NCI-H2171 treated with DMSO at 0.1 percent for 48 hours (cell line): Measurements from ENCODE around the gene LUC7L2.
"Not testable (repeated sequence)": the region's sequence is repeated elsewhere in the genome, so short reads cannot be mapped to it uniquely, and the experiment has no call there.

Source experiments
- DNase-seq: peaks from one replicate; lab custom pipeline; 2025; lab: John Stamatoyannopoulos, UW

Gene LUC7L2

GRCh38 chr7:139355320-139355719 is 4.4 kb upstream of the LUC7L2 start:
- DNase-seq = no peak

- DNase-seq = not testable (repeated sequence)
These were observed 1.8 kb upstream of the LUC7L2 start for GRCh38 chr7:139357729-139358506.

GRCh38 chr7:139358541-139359365 is 941 bp upstream of the LUC7L2 start:
- peak; percentile 4 for DNase-seq

GRCh38 chr7:139360210-139360947 is 685 bp downstream of the LUC7L2 start:
- peak; percentile 98 for DNase-seq

- DNase-seq = no peak
These were observed 1.2 kb downstream of the LUC7L2 start for GRCh38 chr7:139360948-139361307.

GRCh38 chr7:139361523-139361922 is 1.8 kb downstream of the LUC7L2 start:
- DNase-seq = no peak

GRCh38 chr7:139362302-139362701 is 2.6 kb downstream of the LUC7L2 start:
- peak; percentile 19 for DNase-seq

GRCh38 chr7:139362981-139363380 is 3.3 kb downstream of the LUC7L2 start:
- DNase-seq = no peak

- no peak for DNase-seq
These were observed 5.6 kb downstream of the LUC7L2 start for GRCh38 chr7:139365336-139365735.

- DNase-seq = no peak
These were observed 6.7 kb downstream of the LUC7L2 start for GRCh38 chr7:139366400-139366799.

- DNase-seq = no peak
These were observed 7.9 kb downstream of the LUC7L2 start for GRCh38 chr7:139367438-139368155.

GRCh38 chr7:139370301-139370942 is 10.7 kb downstream of the LUC7L2 start:
- no peak for DNase-seq

GRCh38 chr7:139370943-139371313 is 11.2 kb downstream of the LUC7L2 start:
- DNase-seq = no peak

- DNase-seq = no peak
These were observed 14.6 kb downstream of the LUC7L2 start for GRCh38 chr7:139374246-139374645.

GRCh38 chr7:139382439-139382838 is 22.7 kb downstream of the LUC7L2 start:
- no peak for DNase-seq

- DNase-seq = no peak
These were observed 24.9 kb downstream of the LUC7L2 start for GRCh38 chr7:139384611-139385010.

GRCh38 chr7:139387594-139387993 is 27.9 kb downstream of the LUC7L2 start:
- no peak for DNase-seq

- DNase-seq = no peak
These were observed 29.4 kb downstream of the LUC7L2 start for GRCh38 chr7:139389091-139389490.

GRCh38 chr7:139389774-139390173 is 30.1 kb downstream of the LUC7L2 start:
- DNase-seq = no peak

GRCh38 chr7:139393621-139394211 is 34.0 kb downstream of the LUC7L2 start:
- no peak for DNase-seq

- no peak for DNase-seq
These were observed 34.8 kb downstream of the LUC7L2 start for GRCh38 chr7:139394540-139394939.
